HL-60 (cell line): Measurements from ENCODE around the gene DOCK1.

Source experiments
- GABPA ChIP-seq: IDR thresholded peaks from 2 replicates; pipeline ENCODE4 v1.6.1; 2012; ENCODE audit warnings: low read depth
- POLR2AphosphoS5 ChIP-seq: IDR thresholded peaks from 2 replicates; pipeline ENCODE4 v1.6.1; 2012; ENCODE audit warnings: low read depth
- REST ChIP-seq: IDR thresholded peaks from 2 replicates; pipeline ENCODE4 v1.6.1; 2012; ENCODE audit warnings: low read depth; ENCODE audit not compliant: insufficient replicate concordance
- SPI1 ChIP-seq: IDR thresholded peaks from 2 replicates; pipeline ENCODE4 v1.6.1; 2012; ENCODE audit warnings: low read depth, mild to moderate bottlenecking, borderline replicate concordance
- TF ChIP-seq, protein P1 (sequence below): IDR thresholded peaks from one replicate; pipeline ENCODE4 v1.5.1; 2011; ENCODE audit warnings: low read length, control low read depth, inconsistent platforms; ENCODE audit not compliant: insufficient read depth

DNA sequence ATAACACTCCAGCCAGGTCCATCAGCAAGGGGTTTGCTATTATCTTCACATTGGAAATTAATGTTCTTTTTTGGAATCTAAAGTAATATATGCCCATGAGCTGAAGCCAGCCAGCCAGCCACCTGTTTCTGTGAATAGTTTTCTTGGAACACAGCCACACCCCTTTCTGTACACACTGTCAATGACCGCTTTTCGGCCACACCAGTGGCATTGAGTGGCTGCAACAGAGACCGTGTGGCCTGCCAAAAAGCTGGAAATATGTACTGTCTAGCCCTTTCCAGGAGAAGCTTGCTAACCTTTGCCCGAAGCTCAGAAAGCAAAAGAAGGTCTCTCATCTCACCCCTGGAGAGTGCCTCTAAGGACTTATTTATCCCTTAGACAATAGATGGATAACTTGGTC, 545.4 kb downstream of the DOCK1 start:
- TF ChIP-seq, protein P1, sequence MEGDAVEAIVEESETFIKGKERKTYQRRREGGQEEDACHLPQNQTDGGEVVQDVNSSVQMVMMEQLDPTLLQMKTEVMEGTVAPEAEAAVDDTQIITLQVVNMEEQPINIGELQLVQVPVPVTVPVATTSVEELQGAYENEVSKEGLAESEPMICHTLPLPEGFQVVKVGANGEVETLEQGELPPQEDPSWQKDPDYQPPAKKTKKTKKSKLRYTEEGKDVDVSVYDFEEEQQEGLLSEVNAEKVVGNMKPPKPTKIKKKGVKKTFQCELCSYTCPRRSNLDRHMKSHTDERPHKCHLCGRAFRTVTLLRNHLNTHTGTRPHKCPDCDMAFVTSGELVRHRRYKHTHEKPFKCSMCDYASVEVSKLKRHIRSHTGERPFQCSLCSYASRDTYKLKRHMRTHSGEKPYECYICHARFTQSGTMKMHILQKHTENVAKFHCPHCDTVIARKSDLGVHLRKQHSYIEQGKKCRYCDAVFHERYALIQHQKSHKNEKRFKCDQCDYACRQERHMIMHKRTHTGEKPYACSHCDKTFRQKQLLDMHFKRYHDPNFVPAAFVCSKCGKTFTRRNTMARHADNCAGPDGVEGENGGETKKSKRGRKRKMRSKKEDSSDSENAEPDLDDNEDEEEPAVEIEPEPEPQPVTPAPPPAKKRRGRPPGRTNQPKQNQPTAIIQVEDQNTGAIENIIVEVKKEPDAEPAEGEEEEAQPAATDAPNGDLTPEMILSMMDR = no peak
- TF ChIP-seq POLR2AphosphoS5 (no peak), GABPA (no peak), REST (no peak), SPI1 (no peak)
